Activated naive CD4-positive, alpha-beta T cell treated with anti-CD3 and anti-CD28 coated beads, Interleukin-2, amount 10 ng/mL, durations not matched to agents 7 days and 5 days (primary cell): ENCODE results near the gene ZNF280D.
A peak's percentile ranks its signal among the peaks of the same experiment; 100 is the strongest.
"Not testable (repeated sequence)": the region's sequence is repeated elsewhere in the genome, so short reads cannot be mapped to it uniquely, and the experiment has no call there.

Experiments used
- CTCF ChIA-PET: fragments of 350-600 bp; sonication (Branson Sonifier 250); formaldehyde crosslinking; loops from one replicate; lab custom pipeline; 2021; ENCODE audit warnings: antibody characterized with exemption; lab: Charles Lee
- DNase-seq: peaks from one replicate; pipeline ENCODE4 v3.0.0-alpha.2; 2020
- H3K27ac Mint-ChIP-seq: one replicate; pipeline ENCODE4 v1.8.0; 2021; ENCODE audit warnings: mild to moderate bottlenecking, moderate library complexity, mixed read lengths
- H3K27me3 Mint-ChIP-seq: one replicate; pipeline ENCODE4 v1.8.0; 2021; ENCODE audit warnings: mild to moderate bottlenecking, mixed read lengths
- H3K36me3 Mint-ChIP-seq: one replicate; pipeline ENCODE4 v1.8.0; 2021; ENCODE audit warnings: mixed read lengths
- H3K4me1 Mint-ChIP-seq: one replicate; pipeline ENCODE4 v1.8.0; 2021; ENCODE audit warnings: mixed read lengths
- H3K4me3 Mint-ChIP-seq: one replicate; pipeline ENCODE4 v1.8.0; 2021; ENCODE audit warnings: mild to moderate bottlenecking, moderate library complexity, mixed read lengths
- H3K9me3 Mint-ChIP-seq: one replicate; pipeline ENCODE4 v1.8.0; 2021; ENCODE audit warnings: mixed read lengths

Gene ZNF280D

GRCh38 chr15:56733136-56734012 lies at the start of gene ZNF280D:
Gene ZNF280D, minus strand, starts transcription at chr15:56733509. Its CDS starts 26,400 bp downstream, at chr15:56707109.
- H3K36me3 Mint-ChIP-seq: peaks cover 17% of the 10 kb centered on the region
- CTCF ChIA-PET: interaction anchor here (1.5 kb wide), 1 partner anchor 13 kb away, joined by 4 read pairs; no protein-coding TSS in a partner anchor
- H3K4me1 Mint-ChIP-seq: peaks cover 22% of the 10 kb centered on the region
- H3K4me3 Mint-ChIP-seq: peak within 1 kb of the TSS; percentile 89
- H3K27ac Mint-ChIP-seq: peak within 1 kb of the TSS; percentile 79
- H3K27me3 Mint-ChIP-seq: peaks cover 4% of the 10 kb centered on the region
- no peaks in the 10 kb centered on the region for H3K9me3 Mint-ChIP-seq
- DNase-seq: peak; percentile 87

- H3K36me3 Mint-ChIP-seq: no peaks in the 10 kb centered on the region
- H3K9me3 Mint-ChIP-seq: peaks cover 9% of the 10 kb centered on the region
- no peaks in the 10 kb centered on the region for H3K27me3 Mint-ChIP-seq
- no peak for DNase-seq
- no peak overlapping the region for H3K4me3 Mint-ChIP-seq
- CTCF ChIA-PET: interaction anchor here (0.6 to 1.0 kb wide), 2 partner anchors 9 to 125 kb away, joined by 3 read pairs; no protein-coding TSS in a partner anchor
- no peak overlapping the region for H3K27ac Mint-ChIP-seq
- H3K4me1 Mint-ChIP-seq: peaks cover 16% of the 10 kb centered on the region
Observed at GRCh38 chr15:56782306-56782705, 49.0 kb upstream of the ZNF280D start.

- H3K27ac Mint-ChIP-seq: no peak overlapping the region
- no peaks in the 10 kb centered on the region for H3K36me3 Mint-ChIP-seq
- H3K4me3 Mint-ChIP-seq: no peak overlapping the region
- no peaks in the 10 kb centered on the region for H3K27me3 Mint-ChIP-seq
- H3K9me3 Mint-ChIP-seq: peaks cover 9% of the 10 kb centered on the region
- CTCF ChIA-PET: interaction anchor here (1.0 kb wide), 1 partner anchor 8 kb away, joined by 3 read pairs; no protein-coding TSS in a partner anchor
- H3K4me1 Mint-ChIP-seq: peaks cover 11% of the 10 kb centered on the region
- no peak for DNase-seq
Observed at GRCh38 chr15:56781666-56782065, 48.4 kb upstream of the ZNF280D start.

- not testable (repeated sequence) for H3K36me3 Mint-ChIP-seq, H3K27ac Mint-ChIP-seq, H3K9me3 Mint-ChIP-seq, H3K27me3 Mint-ChIP-seq
- CTCF ChIA-PET: interaction anchor here (0.6 kb wide), 1 partner anchor 46 kb away, joined by 3 read pairs; no protein-coding TSS in a partner anchor
- H3K4me1 Mint-ChIP-seq: peaks cover 11% of the 10 kb centered on the region
- peak; percentile 31 for DNase-seq
- H3K4me3 Mint-ChIP-seq: peak overlapping the region; percentile 5
Observed at GRCh38 chr15:56780102-56780725, 46.9 kb upstream of the ZNF280D start.

GRCh38 chr15:56779449-56779848 lies 46.1 kb upstream of the ZNF280D start:
- not testable (repeated sequence) for H3K4me3 Mint-ChIP-seq, H3K27me3 Mint-ChIP-seq, DNase-seq

GRCh38 chr15:56778761-56779160 lies 45.5 kb upstream of the ZNF280D start:
- Mint-ChIP-seq H3K27ac (no peak overlapping the region), H3K27me3 (peaks cover 4% of the 10 kb centered on the region), H3K36me3 (no peaks in the 10 kb centered on the region), H3K4me1 (peaks cover 11% of the 10 kb centered on the region), H3K9me3 (peaks cover 9% of the 10 kb centered on the region), H3K4me3 (no peak overlapping the region)
- CTCF ChIA-PET: no interaction called here
- DNase-seq: no peak

More at GRCh38 chr15:56779449-56779848, 46.1 kb upstream of the ZNF280D start:
- H3K36me3 Mint-ChIP-seq, H3K27ac Mint-ChIP-seq, H3K9me3 Mint-ChIP-seq: not testable (repeated sequence)
- CTCF ChIA-PET: interaction anchor here (0.6 kb wide), 1 partner anchor 45 kb away, joined by 3 read pairs; no protein-coding TSS in a partner anchor
- H3K4me1 Mint-ChIP-seq: peaks cover 11% of the 10 kb centered on the region

- CTCF ChIA-PET: no interaction called here
- peaks cover 7% of the 10 kb centered on the region for H3K27me3 Mint-ChIP-seq
- no peak overlapping the region for H3K27ac Mint-ChIP-seq
- DNase-seq: no peak
- peaks cover 7% of the 10 kb centered on the region for H3K9me3 Mint-ChIP-seq
- peaks cover 11% of the 10 kb centered on the region for H3K4me1 Mint-ChIP-seq
- no peak overlapping the region for H3K4me3 Mint-ChIP-seq
- no peaks in the 10 kb centered on the region for H3K36me3 Mint-ChIP-seq
Observed at GRCh38 chr15:56776839-56777238, 43.5 kb upstream of the ZNF280D start.

- CTCF ChIA-PET: no interaction called here
- no peak for DNase-seq
- H3K27ac Mint-ChIP-seq: no peak overlapping the region
- no peak overlapping the region for H3K4me3 Mint-ChIP-seq
- H3K4me1 Mint-ChIP-seq: peaks cover 10% of the 10 kb centered on the region
- H3K27me3 Mint-ChIP-seq: peaks cover 12% of the 10 kb centered on the region
- H3K36me3 Mint-ChIP-seq: no peaks in the 10 kb centered on the region
- H3K9me3 Mint-ChIP-seq: peaks cover 7% of the 10 kb centered on the region
Observed at GRCh38 chr15:56775641-56776040, 42.3 kb upstream of the ZNF280D start.

- Mint-ChIP-seq H3K36me3 (no peaks in the 10 kb centered on the region), H3K27ac (no peak overlapping the region), H3K9me3 (no peaks in the 10 kb centered on the region), H3K4me3 (no peak overlapping the region), H3K27me3 (peaks cover 12% of the 10 kb centered on the region), H3K4me1 (peaks cover 3% of the 10 kb centered on the region)
- CTCF ChIA-PET: no interaction called here
- no peak for DNase-seq
Observed at GRCh38 chr15:56774356-56774755, 41.0 kb upstream of the ZNF280D start.

- H3K27ac Mint-ChIP-seq: no peak overlapping the region
- DNase-seq: no peak
- peaks cover 12% of the 10 kb centered on the region for H3K27me3 Mint-ChIP-seq
- H3K4me1 Mint-ChIP-seq: peaks cover 3% of the 10 kb centered on the region
- CTCF ChIA-PET: interaction anchor here (0.8 to 1.0 kb wide), 2 partner anchors 9 to 10 kb away, joined by 3 read pairs; no protein-coding TSS in a partner anchor
- no peaks in the 10 kb centered on the region for H3K36me3 Mint-ChIP-seq
- no peaks in the 10 kb centered on the region for H3K9me3 Mint-ChIP-seq
- H3K4me3 Mint-ChIP-seq: no peak overlapping the region
Observed at GRCh38 chr15:56772868-56773639, 39.7 kb upstream of the ZNF280D start.

GRCh38 chr15:56770173-56770572 lies 36.9 kb upstream of the ZNF280D start:
- Mint-ChIP-seq H3K36me3 (no peaks in the 10 kb centered on the region), H3K27me3 (peaks cover 12% of the 10 kb centered on the region), H3K4me3 (no peak overlapping the region), H3K9me3 (peaks cover 2% of the 10 kb centered on the region), H3K4me1 (peaks cover 14% of the 10 kb centered on the region), H3K27ac (no peak overlapping the region)
- no peak for DNase-seq
- CTCF ChIA-PET: interaction anchor here (1.4 kb wide), 1 partner anchor 17 kb away, joined by 3 read pairs; no protein-coding TSS in a partner anchor

- CTCF ChIA-PET: no interaction called here
- peaks cover 2% of the 10 kb centered on the region for H3K9me3 Mint-ChIP-seq
- H3K4me3 Mint-ChIP-seq: no peak overlapping the region
- H3K36me3 Mint-ChIP-seq: no peaks in the 10 kb centered on the region
- H3K4me1 Mint-ChIP-seq: peaks cover 21% of the 10 kb centered on the region
- H3K27me3 Mint-ChIP-seq: peaks cover 8% of the 10 kb centered on the region
- no peak for DNase-seq
- H3K27ac Mint-ChIP-seq: no peak overlapping the region
Observed at GRCh38 chr15:56767315-56767714, 34.0 kb upstream of the ZNF280D start.

GRCh38 chr15:56765251-56765650 lies 31.9 kb upstream of the ZNF280D start:
- H3K9me3 Mint-ChIP-seq: peaks cover 2% of the 10 kb centered on the region
- DNase-seq: no peak
- H3K36me3 Mint-ChIP-seq: no peaks in the 10 kb centered on the region
- peaks cover 21% of the 10 kb centered on the region for H3K4me1 Mint-ChIP-seq
- CTCF ChIA-PET: no interaction called here
- no peak overlapping the region for H3K4me3 Mint-ChIP-seq
- H3K27ac Mint-ChIP-seq: no peak overlapping the region
- H3K27me3 Mint-ChIP-seq: no peaks in the 10 kb centered on the region
